ENCODE data around the gene MUC6.

The MUC6 gene

GRCh38 chr11:1082728-1083620 lies 46.5 kb upstream of the MUC6 start:
- in situ Hi-C loops (cut with HindIII; ENCODE audit: low sequenced_read_pairs) = no loop called here
- TF ChIP-seq CTCF (IDR thresholded peaks at IDR 0.05; ENCODE audit: low read depth, low read length) = no peak
- no peak overlapping the region for H3K4me3 ChIP-seq (ENCODE audit: low read depth, low read length)
- DNase-seq (ENCODE audit: low read depth, low spot score) = no peak

GRCh38 chr11:1082346-1082727 lies 45.8 kb upstream of the MUC6 start:
- no peak for DNase-seq (ENCODE audit: low read depth, low spot score)
- H3K4me3 ChIP-seq (ENCODE audit: low read depth, low read length) = no peak overlapping the region
- TF ChIP-seq CTCF (IDR thresholded peaks at IDR 0.05; ENCODE audit: low read depth, low read length) = no peak
- in situ Hi-C loops (cut with HindIII; ENCODE audit: low sequenced_read_pairs) = no loop called here

GRCh38 chr11:1081601-1082311 lies 45.2 kb upstream of the MUC6 start:
- no peak for TF ChIP-seq CTCF (IDR thresholded peaks at IDR 0.05; ENCODE audit: low read depth, low read length)
- no peak for DNase-seq (ENCODE audit: low read depth, low spot score)
- in situ Hi-C loops (cut with HindIII; ENCODE audit: low sequenced_read_pairs) = no loop called here
- no peak overlapping the region for H3K4me3 ChIP-seq (ENCODE audit: low read depth, low read length)

- no peak for TF ChIP-seq CTCF (IDR thresholded peaks at IDR 0.05; ENCODE audit: low read depth, low read length)
- in situ Hi-C loops (cut with HindIII; ENCODE audit: low sequenced_read_pairs) = no loop called here
- no peak for DNase-seq (ENCODE audit: low read depth, low spot score)
- no peak overlapping the region for H3K4me3 ChIP-seq (ENCODE audit: low read depth, low read length)
These were observed 41.7 kb upstream of the MUC6 start for GRCh38 chr11:1078191-1078601.

GRCh38 chr11:1077417-1078119 lies 41.0 kb upstream of the MUC6 start:
- no peak for DNase-seq (ENCODE audit: low read depth, low spot score)
- in situ Hi-C loops (cut with HindIII; ENCODE audit: low sequenced_read_pairs) = no loop called here
- TF ChIP-seq CTCF (IDR thresholded peaks at IDR 0.05; ENCODE audit: low read depth, low read length) = no peak
- H3K4me3 ChIP-seq (ENCODE audit: low read depth, low read length) = no peak overlapping the region

- DNase-seq (ENCODE audit: low read depth, low spot score) = no peak
- H3K4me3 ChIP-seq (ENCODE audit: low read depth, low read length) = no peak overlapping the region
- no peak for TF ChIP-seq CTCF (IDR thresholded peaks at IDR 0.05; ENCODE audit: low read depth, low read length)
- in situ Hi-C loops (cut with HindIII; ENCODE audit: low sequenced_read_pairs) = no loop called here
These were observed 40.5 kb upstream of the MUC6 start for GRCh38 chr11:1077033-1077416.
